WERI-Rb-1 (cell line): ENCODE data around the gene NFKBIL1.
"Not testable (repeated sequence)": the region's sequence is repeated elsewhere in the genome, so short reads cannot be mapped to it uniquely, and the experiment has no call there.

Source experiments
- DNase-seq: peaks from one replicate; pipeline ENCODE4 v3.0.0-alpha.2; 2020
- H3K27ac ChIP-seq: fragments of 250-450 bp; sonication (Bioruptor Pico); 2 replicates; pipeline ENCODE4 v1.5.1; 2020; ENCODE audit warnings: mild to moderate bottlenecking, moderate library complexity
- H3K27me3 ChIP-seq: fragments of 250-450 bp; sonication (Bioruptor Pico); 2 replicates; pipeline ENCODE4 v1.5.1; 2021; ENCODE audit warnings: mild to moderate bottlenecking, low read depth, moderate library complexity; ENCODE audit not compliant: insufficient read depth, severe bottlenecking
- H3K36me3 ChIP-seq: fragments of 250-450 bp; sonication (Bioruptor Pico); 2 replicates; pipeline ENCODE4 v1.5.1; 2020; ENCODE audit warnings: mild to moderate bottlenecking, moderate library complexity
- H3K4me3 ChIP-seq: 2 replicates; pipeline ENCODE4 v1.5.1; 2011; ENCODE audit warnings: low read depth, mild to moderate bottlenecking, control low read depth, low read length
- H3K9me3 ChIP-seq: fragments of 250-450 bp; sonication (Bioruptor Pico); 2 replicates; pipeline ENCODE4 v1.5.1; 2021; ENCODE audit warnings: mild to moderate bottlenecking, moderate library complexity; ENCODE audit not compliant: severe bottlenecking
- TF ChIP-seq, protein P1 (sequence below): IDR thresholded peaks from 2 replicates; pipeline ENCODE4 v1.5.1; 2011; ENCODE audit warnings: low read depth, mild to moderate bottlenecking, control low read depth, inconsistent platforms, low read length

The NFKBIL1 gene

GRCh38 chr6:31585491-31585890 is 38.1 kb downstream of the NFKBIL1 start:
- H3K27ac ChIP-seq, result no peak overlapping the region
- TF ChIP-seq, protein P1, sequence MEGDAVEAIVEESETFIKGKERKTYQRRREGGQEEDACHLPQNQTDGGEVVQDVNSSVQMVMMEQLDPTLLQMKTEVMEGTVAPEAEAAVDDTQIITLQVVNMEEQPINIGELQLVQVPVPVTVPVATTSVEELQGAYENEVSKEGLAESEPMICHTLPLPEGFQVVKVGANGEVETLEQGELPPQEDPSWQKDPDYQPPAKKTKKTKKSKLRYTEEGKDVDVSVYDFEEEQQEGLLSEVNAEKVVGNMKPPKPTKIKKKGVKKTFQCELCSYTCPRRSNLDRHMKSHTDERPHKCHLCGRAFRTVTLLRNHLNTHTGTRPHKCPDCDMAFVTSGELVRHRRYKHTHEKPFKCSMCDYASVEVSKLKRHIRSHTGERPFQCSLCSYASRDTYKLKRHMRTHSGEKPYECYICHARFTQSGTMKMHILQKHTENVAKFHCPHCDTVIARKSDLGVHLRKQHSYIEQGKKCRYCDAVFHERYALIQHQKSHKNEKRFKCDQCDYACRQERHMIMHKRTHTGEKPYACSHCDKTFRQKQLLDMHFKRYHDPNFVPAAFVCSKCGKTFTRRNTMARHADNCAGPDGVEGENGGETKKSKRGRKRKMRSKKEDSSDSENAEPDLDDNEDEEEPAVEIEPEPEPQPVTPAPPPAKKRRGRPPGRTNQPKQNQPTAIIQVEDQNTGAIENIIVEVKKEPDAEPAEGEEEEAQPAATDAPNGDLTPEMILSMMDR, result peak; percentile 88
- DNase-seq, result peak; percentile 52
- no peak overlapping the region for H3K4me3 ChIP-seq
- H3K9me3 ChIP-seq, result no peaks in the 10 kb centered on the region
- no peaks in the 10 kb centered on the region for H3K27me3 ChIP-seq
- no peaks in the 10 kb centered on the region for H3K36me3 ChIP-seq

- DNase-seq, result no peak
- Histone ChIP-seq H3K4me3 (no peak within 1 kb of the TSS), H3K36me3 (no peaks in the 10 kb centered on the region), H3K9me3 (no peaks in the 10 kb centered on the region), H3K27me3 (no peaks in the 10 kb centered on the region), H3K27ac (no peak within 1 kb of the TSS)
- TF ChIP-seq, protein P1, result no peak
Measured at GRCh38 chr6:31586008-31586407, 38.6 kb downstream of the NFKBIL1 start, which contains the start of gene LST1. LST1 (plus strand) TSS chr6:31586277; CDS start chr6:31587300, 1,023 bp downstream.

DNA sequence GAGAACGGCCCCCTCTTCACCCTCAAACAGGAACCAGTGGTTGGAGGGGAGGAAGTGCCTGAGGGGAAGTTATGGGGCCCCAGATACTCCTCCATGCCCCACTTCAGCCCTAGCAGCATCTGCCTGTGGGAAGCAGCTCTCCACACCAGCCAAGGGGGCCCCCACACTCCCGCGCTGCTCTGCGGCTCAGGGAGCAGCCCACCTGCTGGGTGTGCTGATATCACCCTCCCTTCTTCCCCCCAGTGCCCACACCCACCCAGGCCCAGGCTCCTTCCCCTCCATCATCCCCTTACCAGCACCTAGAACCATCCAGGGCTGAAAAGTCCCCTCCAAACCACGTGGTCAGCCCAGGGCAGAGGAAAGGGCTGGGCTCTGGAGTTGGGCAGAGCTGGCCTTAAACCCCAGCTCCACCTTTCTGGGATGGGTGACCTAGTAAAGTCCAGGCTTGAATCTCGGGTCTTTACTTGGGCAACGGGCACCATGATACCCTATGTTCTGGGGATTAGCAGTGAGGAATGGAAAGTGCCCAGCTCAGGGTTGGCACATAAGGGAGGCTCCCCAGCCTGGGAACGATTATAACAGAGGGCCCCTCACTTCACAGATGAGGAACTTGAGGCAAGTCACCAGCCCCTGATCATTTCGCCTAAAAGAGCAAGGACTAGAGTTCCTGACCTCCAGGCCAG is 39.3 kb downstream of the NFKBIL1 start:
- TF ChIP-seq, protein P1, result no peak
- no peak for DNase-seq
- H3K9me3 ChIP-seq, result no peaks in the 10 kb centered on the region
- no peak overlapping the region for H3K4me3 ChIP-seq
- H3K27me3 ChIP-seq, result no peaks in the 10 kb centered on the region
- H3K36me3 ChIP-seq, result no peaks in the 10 kb centered on the region
- no peak overlapping the region for H3K27ac ChIP-seq

DNA sequence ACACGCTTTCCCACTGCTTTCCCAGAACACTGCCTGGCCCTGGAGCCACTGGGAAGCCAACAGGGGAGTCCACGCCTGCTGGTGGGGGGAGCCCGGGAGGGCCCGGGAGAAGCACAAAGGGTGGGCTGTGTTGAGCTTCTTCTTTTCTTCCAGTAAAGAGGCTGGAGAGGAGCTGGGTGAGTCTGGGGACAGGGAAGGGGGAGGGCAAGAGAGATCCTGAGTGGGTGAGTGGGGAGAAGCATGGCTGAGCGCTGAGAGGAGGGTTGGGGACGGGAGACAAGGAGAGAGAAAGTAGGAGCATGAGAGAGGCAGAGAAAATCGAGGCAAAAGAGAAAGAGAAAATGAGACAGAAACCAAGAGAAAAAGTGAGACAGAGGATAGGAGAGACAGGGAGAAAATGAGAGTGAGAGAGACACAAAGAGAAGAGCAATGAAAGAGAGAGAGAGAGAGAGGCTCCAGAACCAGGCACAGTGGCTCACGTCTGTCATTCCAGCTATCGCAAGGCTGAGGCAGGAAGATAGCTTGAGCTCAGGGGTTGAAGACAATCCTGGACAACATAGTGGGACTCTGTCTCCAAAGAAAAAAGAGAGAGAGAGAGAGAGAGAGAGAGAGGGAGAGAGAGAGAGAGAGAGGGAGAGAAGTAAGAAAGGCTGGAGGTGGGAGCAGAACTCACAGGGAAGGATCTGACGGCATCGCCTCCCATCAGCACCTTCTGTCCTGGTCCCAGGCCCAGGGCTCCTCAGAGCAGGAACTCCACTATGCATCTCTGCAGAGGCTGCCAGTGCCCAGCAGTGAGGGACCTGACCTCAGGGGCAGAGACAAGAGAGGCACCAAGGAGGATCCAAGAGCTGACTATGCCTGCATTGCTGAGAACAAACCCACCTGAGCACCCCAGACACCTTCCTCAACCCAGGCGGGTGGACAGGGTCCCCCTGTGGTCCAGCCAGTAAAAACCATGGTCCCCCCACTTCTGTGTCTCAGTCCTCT is 40.7 kb downstream of the NFKBIL1 start:
- H3K36me3 ChIP-seq, result no peaks in the 10 kb centered on the region
- DNase-seq, result no peak
- TF ChIP-seq, protein P1, result no peak
- H3K27ac ChIP-seq, result no peak overlapping the region
- H3K4me3 ChIP-seq, result no peak overlapping the region
- no peaks in the 10 kb centered on the region for H3K27me3 ChIP-seq
- no peaks in the 10 kb centered on the region for H3K9me3 ChIP-seq

- Histone ChIP-seq H3K27ac (no peak overlapping the region), H3K9me3 (peaks cover 2% of the 10 kb centered on the region), H3K36me3 (no peaks in the 10 kb centered on the region), H3K4me3 (no peak overlapping the region), H3K27me3 (no peaks in the 10 kb centered on the region)
- TF ChIP-seq, protein P1, result no peak
- DNase-seq, result peak; percentile 48
Measured at GRCh38 chr6:31588871-31589650, 41.7 kb downstream of the NFKBIL1 start.

DNA sequence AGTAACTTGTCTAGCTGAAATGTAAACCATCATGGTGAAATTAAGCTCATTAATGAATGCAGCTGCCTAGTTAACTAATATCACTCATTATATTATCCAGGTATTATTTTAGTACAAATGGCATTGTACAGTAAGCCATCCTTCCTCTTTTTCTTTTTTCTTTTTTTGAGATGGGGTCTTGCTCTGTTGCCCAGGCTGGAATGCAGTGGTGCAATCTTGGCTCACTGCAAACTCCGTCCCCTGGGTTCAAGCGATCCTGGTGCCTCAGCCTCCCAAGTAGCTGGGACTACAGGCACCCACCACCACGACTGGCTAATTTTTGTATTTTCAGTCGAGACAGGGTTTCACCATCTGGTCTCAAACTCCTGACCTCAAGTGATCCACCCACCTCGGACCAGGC is 43.3 kb downstream of the NFKBIL1 start:
- H3K36me3 ChIP-seq, H3K4me3 ChIP-seq, H3K27me3 ChIP-seq, DNase-seq, H3K9me3 ChIP-seq, H3K27ac ChIP-seq: not testable (repeated sequence)
